Liver (tissue), 9 donors: ENCODE data around the gene LRRC72. TPM values are rescaled to one million over a fixed set of nuclear protein-coding genes. Genes with fewer than 3 reads are reported as not detected.

ENCODE experiments used
- DNase-seq: peaks from one replicate; pipeline ENCODE4 v3.0.0-alpha.2; 2017; ENCODE audit warnings: low spot score
- H3K27ac ChIP-seq, 2 donors: one replicate each; pipeline ENCODE4 v1.7.0; 2013; ENCODE audit warnings: inconsistent platforms in 2 of 2, low read length in 2 of 2, control low read depth in 1 of 2, low read depth in 1 of 2, mild to moderate bottlenecking in 1 of 2
- H3K27me3 ChIP-seq, 4 donors: one replicate each; pipeline versions ENCODE4 v1.6.1 to v1.7.0; 2013; ENCODE audit warnings: low read length in 3 of 4, inconsistent platforms in 1 of 4, mild to moderate bottlenecking in 1 of 4, moderate library complexity in 1 of 4; ENCODE audit not compliant: control insufficient read depth in 4 of 4, insufficient read depth in 4 of 4
- H3K36me3 ChIP-seq, 4 donors: one replicate each; pipeline versions ENCODE4 v1.6.1 to v1.7.0; 2013; ENCODE audit warnings: low read length in 3 of 4, mild to moderate bottlenecking in 3 of 4, low read depth in 1 of 4, moderate library complexity in 1 of 4; ENCODE audit not compliant: control insufficient read depth in 4 of 4, insufficient read depth in 3 of 4
- H3K4me1 ChIP-seq, 4 donors: one replicate each; pipeline versions ENCODE4 v1.6.1 to v1.7.0; 2013; ENCODE audit warnings: low read length in 3 of 4, mild to moderate bottlenecking in 3 of 4, moderate library complexity in 1 of 4; ENCODE audit not compliant: control insufficient read depth in 4 of 4, insufficient read depth in 4 of 4
- H3K4me3 ChIP-seq, 3 donors: one replicate each; pipeline versions ENCODE4 v1.6.1 to v1.7.0; 2013; ENCODE audit warnings: low read length in 3 of 3, control low read depth in 1 of 3, low read depth in 1 of 3, mild to moderate bottlenecking in 1 of 3
- H3K9ac ChIP-seq, 2 donors: one replicate each; pipeline ENCODE4 v1.7.0; 2013; ENCODE audit warnings: low read length in 2 of 2, mild to moderate bottlenecking in 2 of 2, moderate library complexity in 2 of 2, control low read depth in 1 of 2, low read depth in 1 of 2
- H3K9me3 ChIP-seq, 4 donors: one replicate each; pipeline versions ENCODE4 v1.6.1 to v1.7.0; 2013; ENCODE audit warnings: low read length in 3 of 4; ENCODE audit not compliant: control insufficient read depth in 4 of 4
- EGR1 ChIP-seq, 2 donors: IDR thresholded peaks; 2 replicates each; pipeline ENCODE4 v1.6.1; 2016 to 2018; ENCODE audit warnings: antibody characterized with exemption in 2 of 2, low read depth in 2 of 2
- FOXA1 ChIP-seq: IDR thresholded peaks from 2 replicates; pipeline ENCODE4 v1.6.1; 2016; ENCODE audit warnings: antibody characterized with exemption
- FOXA2 ChIP-seq: IDR thresholded peaks from 2 replicates; pipeline ENCODE4 v1.6.1; 2016; ENCODE audit warnings: antibody characterized with exemption
- GABPA ChIP-seq, 2 donors: IDR thresholded peaks in 1 of 2; conservative IDR thresholded peaks in 1 of 2; 2 replicates each; pipeline ENCODE4 v1.6.1; 2016; ENCODE audit warnings: antibody characterized with exemption in 2 of 2, mild to moderate bottlenecking in 1 of 2, moderate library complexity in 1 of 2
- HNF4A ChIP-seq, 2 donors: conservative IDR thresholded peaks; 2 replicates each; pipeline ENCODE4 v1.6.1; 2016; ENCODE audit warnings: antibody characterized with exemption in 2 of 2, mild to moderate bottlenecking in 2 of 2
- HNF4G ChIP-seq: IDR thresholded peaks from 2 replicates; pipeline ENCODE4 v1.6.1; 2016; ENCODE audit warnings: antibody characterized with exemption
- JUND ChIP-seq, 2 donors: IDR thresholded peaks; 2 replicates each; pipeline ENCODE4 v1.6.1; 2016; ENCODE audit warnings: antibody characterized with exemption in 2 of 2
- NR2F2 ChIP-seq: IDR thresholded peaks from 2 replicates; pipeline ENCODE4 v1.6.1; 2016; ENCODE audit warnings: antibody characterized with exemption
- RXRA ChIP-seq, 2 donors: IDR thresholded peaks; 2 replicates each; pipeline ENCODE4 v1.6.1; 2017 to 2018; ENCODE audit warnings: antibody characterized with exemption in 2 of 2, mild to moderate bottlenecking in 1 of 2
- SP1 ChIP-seq: IDR thresholded peaks from 2 replicates; pipeline ENCODE4 v1.6.1; 2018; ENCODE audit warnings: antibody characterized with exemption, mild to moderate bottlenecking
- TAF1 ChIP-seq: conservative IDR thresholded peaks from 2 replicates; pipeline ENCODE4 v1.6.1; 2016; ENCODE audit warnings: antibody characterized with exemption, mild to moderate bottlenecking
- WGBS: extraction: QIAGEN DNeasy Blood & Tissue Kit; methylation state at CpG from one replicate; pipeline ENCODE4 v1.1.7; 2013; 5-methylcytosine and 5-hydroxymethylcytosine counted together
- polyA plus RNA-seq, 2 donors: library from polyadenylated mRNA; stranded (reverse) in 1 of 2; unstranded in 1 of 2; fragments of 200-250 nt in 1 of 2; fragments of >200 nt in 1 of 2; fragmentation: Nextera tagmentation in 1 of 2; extraction: Ambion mirVana in 1 of 2; gene quantifications; one replicate each; pipeline versions ENCODE4 v1.2.1 to v1.2.3, GENCODE V29; 2013 to 2015
- total RNA-seq, 2 donors: library from RNA; depleted of rRNA; stranded (reverse); fragments of >200 nt; gene quantifications; one replicate each; pipeline ENCODE4 v1.2.3, GENCODE V29; 2014
- TF ChIP-seq, protein P1 (sequence below): IDR thresholded peaks from 2 replicates; pipeline ENCODE4 v1.6.1; 2016; ENCODE audit warnings: antibody characterized with exemption
- TF ChIP-seq, protein P2 (sequence below): IDR thresholded peaks from 2 replicates; pipeline ENCODE4 v1.6.1; 2016; ENCODE audit warnings: antibody characterized with exemption
- TF ChIP-seq, protein P3 (sequence below): IDR thresholded peaks from 2 replicates; pipeline ENCODE4 v1.6.1; 2016; ENCODE audit warnings: antibody characterized with exemption
- TF ChIP-seq, protein P4 (sequence below): IDR thresholded peaks from 2 replicates; pipeline ENCODE4 v1.6.1; 2016; ENCODE audit warnings: antibody characterized with exemption, mild to moderate bottlenecking
- TF ChIP-seq, protein P5 (sequence below): fragments of 150-350 bp; IDR thresholded peaks from 2 replicates; pipeline ENCODE4 v1.5.1; 2017; ENCODE audit warnings: improper control_type of control experiment, low read depth, low read length; ENCODE audit not compliant: missing input control
- donor health status: healthy.
- donor health status: healthy.
- donor health status: healthy.
- donor health status: healthy.
- donor health status: healthy.

The LRRC72 gene
- total and polyA plus RNA-seq, 4 donors, result not detected

DNA sequence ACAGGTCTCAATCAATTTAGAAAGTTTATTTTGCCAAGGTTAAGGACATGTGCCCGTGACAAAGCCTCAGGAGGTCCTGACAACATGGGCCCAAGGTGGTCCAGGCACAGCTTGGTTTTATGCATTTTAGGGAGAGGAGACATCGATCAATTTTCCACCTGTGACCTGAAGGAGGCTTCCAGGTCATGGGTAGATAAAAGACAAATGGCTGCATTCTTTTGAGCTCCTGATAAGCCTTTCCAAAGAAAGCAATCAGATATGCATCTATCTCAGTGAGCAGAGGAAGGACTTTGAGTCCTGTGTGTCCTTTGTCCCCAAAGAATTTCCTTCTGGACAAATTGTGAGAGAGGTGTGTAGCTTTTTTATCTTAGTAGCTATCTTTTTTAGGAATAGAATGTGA, 15.8 kb downstream of the LRRC72 start:
- TF ChIP-seq NR2F2, result no peak
- no peak for TF ChIP-seq GABPA (IDR thresholded peaks at IDR 0.05 in 1 of 2, conservative IDR thresholded peaks at IDR 0.05 in 1 of 2)

DNA sequence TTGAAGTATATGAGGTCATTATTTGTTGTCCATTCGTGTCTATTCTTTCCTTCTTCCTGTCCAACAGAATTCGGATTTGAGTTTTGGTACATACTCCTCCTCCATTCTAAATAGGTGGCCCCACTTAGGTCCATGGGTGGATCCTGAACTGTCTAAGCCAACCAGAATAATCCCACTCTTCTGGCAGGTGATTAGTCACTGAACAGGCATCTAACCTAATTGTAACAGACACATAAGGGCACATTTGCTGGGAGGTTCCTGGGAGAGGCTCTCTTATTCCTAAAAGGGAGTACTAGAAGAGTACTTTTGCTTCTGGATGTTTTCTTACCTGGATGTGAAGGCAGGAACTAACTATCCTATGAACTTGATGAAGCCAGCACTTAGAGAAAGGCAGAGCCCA, 16.8 kb downstream of the LRRC72 start:
- no peak overlapping the region for H3K4me3 ChIP-seq
- DNase-seq, result no peak
- H3K9ac ChIP-seq, result no peak overlapping the region
- no peaks in the 10 kb centered on the region for H3K4me1 ChIP-seq
- H3K27me3 ChIP-seq, result no peaks in the 10 kb centered on the region
- no peaks in the 10 kb centered on the region for H3K36me3 ChIP-seq
- WGBS, result 73% methylated on average over 2 of the region's 2 CpGs
- TF ChIP-seq, protein P1, sequence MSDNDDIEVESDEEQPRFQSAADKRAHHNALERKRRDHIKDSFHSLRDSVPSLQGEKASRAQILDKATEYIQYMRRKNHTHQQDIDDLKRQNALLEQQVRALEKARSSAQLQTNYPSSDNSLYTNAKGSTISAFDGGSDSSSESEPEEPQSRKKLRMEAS, result no peak
- TF ChIP-seq HNF4A (conservative IDR thresholded peaks at IDR 0.05) (no peak), FOXA2 (no peak), HNF4G (no peak), RXRA (IDR thresholded peaks at IDR 0.05) (no peak), TAF1 (no peak), NR2F2 (no peak), EGR1 (IDR thresholded peaks at IDR 0.05; ENCODE audit: low read depth in 2 of 2) (no peak), FOXA1 (no peak), GABPA (IDR thresholded peaks at IDR 0.05 in 1 of 2, conservative IDR thresholded peaks at IDR 0.05 in 1 of 2) (no peak), JUND (IDR thresholded peaks at IDR 0.05) (no peak), SP1 (no peak)
- TF ChIP-seq, protein P2, sequence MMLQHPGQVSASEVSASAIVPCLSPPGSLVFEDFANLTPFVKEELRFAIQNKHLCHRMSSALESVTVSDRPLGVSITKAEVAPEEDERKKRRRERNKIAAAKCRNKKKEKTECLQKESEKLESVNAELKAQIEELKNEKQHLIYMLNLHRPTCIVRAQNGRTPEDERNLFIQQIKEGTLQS, result no peak
- TF ChIP-seq, protein P3, sequence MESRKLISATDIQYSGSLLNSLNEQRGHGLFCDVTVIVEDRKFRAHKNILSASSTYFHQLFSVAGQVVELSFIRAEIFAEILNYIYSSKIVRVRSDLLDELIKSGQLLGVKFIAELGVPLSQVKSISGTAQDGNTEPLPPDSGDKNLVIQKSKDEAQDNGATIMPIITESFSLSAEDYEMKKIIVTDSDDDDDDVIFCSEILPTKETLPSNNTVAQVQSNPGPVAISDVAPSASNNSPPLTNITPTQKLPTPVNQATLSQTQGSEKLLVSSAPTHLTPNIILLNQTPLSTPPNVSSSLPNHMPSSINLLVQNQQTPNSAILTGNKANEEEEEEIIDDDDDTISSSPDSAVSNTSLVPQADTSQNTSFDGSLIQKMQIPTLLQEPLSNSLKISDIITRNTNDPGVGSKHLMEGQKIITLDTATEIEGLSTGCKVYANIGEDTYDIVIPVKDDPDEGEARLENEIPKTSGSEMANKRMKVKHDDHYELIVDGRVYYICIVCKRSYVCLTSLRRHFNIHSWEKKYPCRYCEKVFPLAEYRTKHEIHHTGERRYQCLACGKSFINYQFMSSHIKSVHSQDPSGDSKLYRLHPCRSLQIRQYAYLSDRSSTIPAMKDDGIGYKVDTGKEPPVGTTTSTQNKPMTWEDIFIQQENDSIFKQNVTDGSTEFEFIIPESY, result no peak
- TF ChIP-seq, protein P4, sequence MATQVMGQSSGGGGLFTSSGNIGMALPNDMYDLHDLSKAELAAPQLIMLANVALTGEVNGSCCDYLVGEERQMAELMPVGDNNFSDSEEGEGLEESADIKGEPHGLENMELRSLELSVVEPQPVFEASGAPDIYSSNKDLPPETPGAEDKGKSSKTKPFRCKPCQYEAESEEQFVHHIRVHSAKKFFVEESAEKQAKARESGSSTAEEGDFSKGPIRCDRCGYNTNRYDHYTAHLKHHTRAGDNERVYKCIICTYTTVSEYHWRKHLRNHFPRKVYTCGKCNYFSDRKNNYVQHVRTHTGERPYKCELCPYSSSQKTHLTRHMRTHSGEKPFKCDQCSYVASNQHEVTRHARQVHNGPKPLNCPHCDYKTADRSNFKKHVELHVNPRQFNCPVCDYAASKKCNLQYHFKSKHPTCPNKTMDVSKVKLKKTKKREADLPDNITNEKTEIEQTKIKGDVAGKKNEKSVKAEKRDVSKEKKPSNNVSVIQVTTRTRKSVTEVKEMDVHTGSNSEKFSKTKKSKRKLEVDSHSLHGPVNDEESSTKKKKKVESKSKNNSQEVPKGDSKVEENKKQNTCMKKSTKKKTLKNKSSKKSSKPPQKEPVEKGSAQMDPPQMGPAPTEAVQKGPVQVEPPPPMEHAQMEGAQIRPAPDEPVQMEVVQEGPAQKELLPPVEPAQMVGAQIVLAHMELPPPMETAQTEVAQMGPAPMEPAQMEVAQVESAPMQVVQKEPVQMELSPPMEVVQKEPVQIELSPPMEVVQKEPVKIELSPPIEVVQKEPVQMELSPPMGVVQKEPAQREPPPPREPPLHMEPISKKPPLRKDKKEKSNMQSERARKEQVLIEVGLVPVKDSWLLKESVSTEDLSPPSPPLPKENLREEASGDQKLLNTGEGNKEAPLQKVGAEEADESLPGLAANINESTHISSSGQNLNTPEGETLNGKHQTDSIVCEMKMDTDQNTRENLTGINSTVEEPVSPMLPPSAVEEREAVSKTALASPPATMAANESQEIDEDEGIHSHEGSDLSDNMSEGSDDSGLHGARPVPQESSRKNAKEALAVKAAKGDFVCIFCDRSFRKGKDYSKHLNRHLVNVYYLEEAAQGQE, result no peak
- TF ChIP-seq, protein P5, sequence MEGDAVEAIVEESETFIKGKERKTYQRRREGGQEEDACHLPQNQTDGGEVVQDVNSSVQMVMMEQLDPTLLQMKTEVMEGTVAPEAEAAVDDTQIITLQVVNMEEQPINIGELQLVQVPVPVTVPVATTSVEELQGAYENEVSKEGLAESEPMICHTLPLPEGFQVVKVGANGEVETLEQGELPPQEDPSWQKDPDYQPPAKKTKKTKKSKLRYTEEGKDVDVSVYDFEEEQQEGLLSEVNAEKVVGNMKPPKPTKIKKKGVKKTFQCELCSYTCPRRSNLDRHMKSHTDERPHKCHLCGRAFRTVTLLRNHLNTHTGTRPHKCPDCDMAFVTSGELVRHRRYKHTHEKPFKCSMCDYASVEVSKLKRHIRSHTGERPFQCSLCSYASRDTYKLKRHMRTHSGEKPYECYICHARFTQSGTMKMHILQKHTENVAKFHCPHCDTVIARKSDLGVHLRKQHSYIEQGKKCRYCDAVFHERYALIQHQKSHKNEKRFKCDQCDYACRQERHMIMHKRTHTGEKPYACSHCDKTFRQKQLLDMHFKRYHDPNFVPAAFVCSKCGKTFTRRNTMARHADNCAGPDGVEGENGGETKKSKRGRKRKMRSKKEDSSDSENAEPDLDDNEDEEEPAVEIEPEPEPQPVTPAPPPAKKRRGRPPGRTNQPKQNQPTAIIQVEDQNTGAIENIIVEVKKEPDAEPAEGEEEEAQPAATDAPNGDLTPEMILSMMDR, result no peak
- H3K27ac ChIP-seq, result no peak overlapping the region
- H3K9me3 ChIP-seq, result no peaks in the 10 kb centered on the region

More for the DNA sequence above, 15.8 kb downstream of the LRRC72 start:
- DNase-seq, result no peak
- WGBS, result 57% methylated on average over 2 of the region's 2 CpGs
- H3K9me3 ChIP-seq, result no peaks in the 10 kb centered on the region
- no peaks in the 10 kb centered on the region for H3K4me1 ChIP-seq
- H3K27ac ChIP-seq, result no peak overlapping the region
- H3K36me3 ChIP-seq, result no peaks in the 10 kb centered on the region
- no peaks in the 10 kb centered on the region for H3K27me3 ChIP-seq
- H3K9ac ChIP-seq, result no peak overlapping the region
- H3K4me3 ChIP-seq, result no peak overlapping the region
